Karpas-422 (cell line): ENCODE data around the gene ZNF433. TPM values are rescaled to one million over a fixed set of nuclear protein-coding genes. Genes with fewer than 3 reads are reported as not detected.

Source experiments
- DNase-seq: peaks from one replicate; pipeline ENCODE4 v3.0.0-alpha.2; 2015
- H2AFZ ChIP-seq: fragments of 200-600 bp; sonication (generic); 2 replicates; pipeline ENCODE4 v1.6.1; 2014; ENCODE audit warnings: antibody characterized with exemption, low read length, mixed read lengths
- H3K27ac ChIP-seq: fragments of 200-600 bp; sonication (generic); 2 replicates; pipeline ENCODE4 v1.5.1; 2014; ENCODE audit warnings: mild to moderate bottlenecking, low read length, moderate library complexity
- H3K27me3 ChIP-seq: fragments of 200-600 bp; sonication (generic); 2 replicates; pipeline ENCODE4 v1.6.1; 2014; ENCODE audit warnings: low read length, mixed read lengths
- H3K36me3 ChIP-seq: fragments of 200-600 bp; sonication (generic); 2 replicates; pipeline ENCODE4 v1.6.1; 2014; ENCODE audit warnings: low read length, mixed read lengths; ENCODE audit not compliant: insufficient read depth
- H3K4me1 ChIP-seq: fragments of 200-600 bp; sonication (generic); 2 replicates; pipeline ENCODE4 v1.6.1; 2014; ENCODE audit warnings: mild to moderate bottlenecking, low read length, mixed read lengths
- H3K4me2 ChIP-seq: fragments of 200-600 bp; sonication (generic); 2 replicates; pipeline ENCODE4 v1.6.1; 2014; ENCODE audit warnings: low read length, low read depth, mild to moderate bottlenecking; ENCODE audit not compliant: poor library complexity, severe bottlenecking
- H3K4me3 ChIP-seq: fragments of 200-600 bp; sonication (generic); 2 replicates; pipeline ENCODE4 v1.5.1; 2014; ENCODE audit warnings: mild to moderate bottlenecking, antibody characterized with exemption, low read length, mixed read lengths
- H3K79me2 ChIP-seq: fragments of 200-600 bp; sonication (generic); 2 replicates; pipeline ENCODE4 v1.6.1; 2014; ENCODE audit warnings: mild to moderate bottlenecking, low read length, mixed read lengths
- H3K9ac ChIP-seq: fragments of 200-600 bp; sonication (generic); 2 replicates; pipeline ENCODE4 v1.6.0; 2014; ENCODE audit warnings: low read length
- H3K9me2 ChIP-seq: fragments of 200-600 bp; sonication (generic), shearing (Covaris generic); replicated peaks from 2 replicates; pipeline ENCODE4 v1.6.0; 2014; ENCODE audit warnings: mild to moderate bottlenecking, low read length, moderate library complexity; ENCODE audit not compliant: insufficient read depth
- H3K9me3 ChIP-seq: fragments of 300-700, 200-600 bp; sonication (generic); 2 replicates; pipeline ENCODE4 v1.6.1; 2014; ENCODE audit warnings: low read length, mixed read lengths
- H4K20me1 ChIP-seq: fragments of 200-600 bp; sonication (generic); 2 replicates; pipeline ENCODE4 v1.6.1; 2014; ENCODE audit warnings: mild to moderate bottlenecking, antibody characterized with exemption, low read length, low read depth; ENCODE audit not compliant: insufficient read depth
- total RNA-seq: library from RNA; depleted of rRNA; stranded (reverse); fragments of >200 nt; shearing (Covaris generic); gene quantifications from 2 replicates; pipeline ENCODE4 v1.2.3, GENCODE V29; 2014; ENCODE audit warnings: low replicate concordance

The ZNF433 gene
- total RNA-seq, 1 experiment from 2014 or later, result 6.0 TPM

DNA sequence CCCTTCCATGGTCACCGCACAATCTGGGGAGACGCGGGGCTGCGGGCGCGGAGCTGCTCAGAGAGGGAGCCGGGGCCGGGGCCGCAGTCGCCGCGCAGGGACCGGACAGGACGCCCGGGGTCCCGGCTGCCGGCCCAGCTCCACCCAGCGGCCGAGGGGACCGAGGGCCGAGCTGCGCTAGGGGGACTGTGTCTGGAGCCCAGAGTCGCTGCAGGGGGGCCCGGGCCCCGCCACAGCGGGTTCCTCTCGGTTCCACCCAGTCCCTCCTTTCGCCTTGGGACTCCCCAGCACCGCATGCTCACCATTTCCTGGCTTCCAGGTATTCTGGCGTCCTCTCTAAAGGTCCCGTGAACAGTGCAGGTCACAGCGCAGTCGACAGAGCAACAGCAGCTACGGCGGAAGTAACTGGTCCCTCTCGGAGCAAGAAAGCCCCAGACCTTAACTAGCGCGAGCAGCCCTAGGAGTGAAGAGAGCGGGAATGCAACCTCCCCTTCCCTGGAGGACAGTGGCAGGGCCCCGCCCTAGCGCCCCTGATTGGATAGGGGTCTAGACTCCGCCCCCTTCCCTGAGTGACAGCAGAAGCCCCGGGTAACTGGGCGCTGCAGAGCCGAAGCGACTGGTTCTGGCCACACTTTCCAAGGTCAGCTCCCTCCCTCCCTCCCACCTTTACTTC lies 17.2 kb upstream of the ZNF433 start, which contains the start of gene ZNF878:
ZNF878 (minus strand) TSS at position 465 of the 673 bp plus-strand sequence; CDS start at position 305, 160 bp downstream.
- Histone ChIP-seq H3K9ac (peak within 1 kb of the TSS; percentile 81), H3K4me2 (peak within 1 kb of the TSS; percentile 90), H3K4me1 (peaks cover 11% of the 10 kb centered on the region), H3K27me3 (no peaks in the 10 kb centered on the region), H3K79me2 (no peaks in the 10 kb centered on the region), H3K9me2 (no peaks in the 10 kb centered on the region), H3K4me3 (peak within 1 kb of the TSS; percentile 80), H3K36me3 (peaks cover 3% of the 10 kb centered on the region; the same call in 1 of the 2 replicates), H3K27ac (no peak within 1 kb of the TSS), H2AFZ (peak within 1 kb of the TSS; percentile 91), H4K20me1 (no peaks in the 10 kb centered on the region), H3K9me3 (peaks cover under 1% of the 10 kb centered on the region; the same call in 1 of the 2 replicates)
- DNase-seq, result peak; percentile 95

DNA sequence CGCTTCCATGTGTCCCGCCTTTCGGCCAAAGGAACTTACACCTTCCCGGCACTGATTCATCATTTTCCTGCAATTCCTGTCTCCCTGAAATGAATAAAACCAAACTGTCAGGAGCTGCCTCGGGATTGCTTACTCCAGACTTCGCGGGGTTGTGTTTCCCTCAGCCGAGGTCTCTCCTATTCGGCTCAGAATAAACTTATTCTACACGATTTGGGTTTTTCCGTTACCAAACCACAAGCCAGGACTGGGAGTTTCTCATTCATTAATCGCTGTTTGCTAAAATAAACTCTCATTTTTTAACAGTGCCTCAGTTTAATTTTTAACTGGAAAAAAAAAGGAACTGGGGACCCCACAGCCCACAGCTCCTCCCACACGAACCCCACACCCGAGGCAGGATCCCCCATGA lies 16.6 kb upstream of the ZNF433 start:
- Histone ChIP-seq H3K4me1 (peaks cover 11% of the 10 kb centered on the region), H4K20me1 (no peaks in the 10 kb centered on the region), H3K9ac (peak overlapping the region; percentile 81), H3K27ac (no peak overlapping the region), H3K36me3 (peaks cover 4% of the 10 kb centered on the region), H2AFZ (peak overlapping the region; percentile 91), H3K27me3 (no peaks in the 10 kb centered on the region), H3K9me3 (peaks cover 3% of the 10 kb centered on the region; the same call in 1 of the 2 replicates), H3K9me2 (no peaks in the 10 kb centered on the region), H3K4me3 (peak overlapping the region; percentile 80), H3K79me2 (no peaks in the 10 kb centered on the region), H3K4me2 (peak overlapping the region; percentile 90)
- no peak for DNase-seq

DNA sequence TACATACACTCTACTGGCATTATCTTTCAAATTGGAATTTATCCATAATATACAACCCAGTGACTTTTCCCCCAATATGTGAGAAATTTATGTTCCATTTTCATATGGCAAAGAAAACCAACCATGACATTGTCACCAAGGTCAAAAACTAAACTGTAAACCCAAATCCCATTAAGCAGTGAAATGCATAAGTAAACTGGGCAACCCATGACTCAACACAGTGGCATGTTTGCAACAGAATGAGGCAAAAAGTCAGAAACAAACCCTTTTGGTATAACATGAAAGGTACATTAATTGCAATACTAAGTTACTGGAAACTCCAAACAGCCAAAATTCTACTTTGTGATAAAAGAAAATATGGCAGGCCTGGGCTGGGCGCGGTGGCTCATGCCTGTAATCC lies 12.4 kb upstream of the ZNF433 start:
- H3K4me1 ChIP-seq, result peaks cover 6% of the 10 kb centered on the region
- no peaks in the 10 kb centered on the region for H3K9me2 ChIP-seq
- H3K79me2 ChIP-seq, result no peaks in the 10 kb centered on the region
- no peak overlapping the region for H2AFZ ChIP-seq
- H3K4me3 ChIP-seq, result no peak overlapping the region
- H4K20me1 ChIP-seq, result no peaks in the 10 kb centered on the region
- H3K4me2 ChIP-seq, result no peak overlapping the region
- peaks cover 32% of the 10 kb centered on the region for H3K9me3 ChIP-seq
- peaks cover 28% of the 10 kb centered on the region for H3K36me3 ChIP-seq
- DNase-seq, result no peak
- no peak overlapping the region for H3K27ac ChIP-seq
- no peaks in the 10 kb centered on the region for H3K27me3 ChIP-seq
- H3K9ac ChIP-seq, result no peak overlapping the region

- DNase-seq, result no peak
- Histone ChIP-seq H3K9me3 (peaks cover 34% of the 10 kb centered on the region), H3K27me3 (no peaks in the 10 kb centered on the region), H3K4me1 (no peaks in the 10 kb centered on the region), H3K27ac (no peak overlapping the region), H3K4me2 (no peak overlapping the region), H3K9me2 (no peaks in the 10 kb centered on the region), H3K36me3 (peaks cover 28% of the 10 kb centered on the region), H3K79me2 (no peaks in the 10 kb centered on the region), H2AFZ (no peak overlapping the region), H4K20me1 (no peaks in the 10 kb centered on the region), H3K9ac (no peak overlapping the region), H3K4me3 (no peak overlapping the region)
These were observed 8.4 kb upstream of the ZNF433 start for GRCh38 chr19:12043752-12044422.

DNA sequence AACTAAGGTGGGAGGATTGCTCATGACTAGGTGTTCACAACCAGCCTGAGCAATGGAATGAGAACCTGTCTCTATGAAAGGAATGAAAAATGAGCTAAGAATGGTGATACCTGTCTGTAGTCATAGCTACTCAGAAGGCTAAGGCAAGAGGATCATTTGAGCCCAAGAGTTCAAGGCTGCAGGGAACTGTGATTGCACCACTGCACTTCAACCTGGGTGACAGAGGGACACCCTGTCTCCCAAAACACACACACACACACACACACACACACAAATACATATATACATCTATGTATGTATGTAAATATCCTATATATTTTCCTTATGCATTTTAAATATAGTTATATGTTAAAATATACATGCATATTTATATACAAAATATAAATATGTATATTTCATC lies 7.4 kb upstream of the ZNF433 start:
- Histone ChIP-seq H3K4me2 (no peak overlapping the region), H3K4me3 (no peak overlapping the region), H3K36me3 (peaks cover 27% of the 10 kb centered on the region), H3K27ac (no peak overlapping the region), H3K79me2 (no peaks in the 10 kb centered on the region), H3K27me3 (no peaks in the 10 kb centered on the region), H4K20me1 (no peaks in the 10 kb centered on the region), H3K9me3 (peaks cover 34% of the 10 kb centered on the region), H3K4me1 (no peaks in the 10 kb centered on the region), H3K9me2 (no peaks in the 10 kb centered on the region), H3K9ac (no peak overlapping the region), H2AFZ (no peak overlapping the region)
- no peak for DNase-seq

- Histone ChIP-seq H2AFZ (no peak overlapping the region), H3K4me3 (peak overlapping the region; percentile 86), H4K20me1 (no peaks in the 10 kb centered on the region), H3K4me2 (peak overlapping the region; percentile 75), H3K9ac (peak overlapping the region; percentile 81), H3K9me3 (no peaks in the 10 kb centered on the region), H3K4me1 (peaks cover 28% of the 10 kb centered on the region), H3K36me3 (no peaks in the 10 kb centered on the region), H3K27ac (no peak overlapping the region), H3K79me2 (peaks cover 10% of the 10 kb centered on the region), H3K9me2 (no peaks in the 10 kb centered on the region), H3K27me3 (no peaks in the 10 kb centered on the region)
- no peak for DNase-seq
These were observed 859 bp downstream of the ZNF433 start for GRCh38 chr19:12034620-12035019.

DNA sequence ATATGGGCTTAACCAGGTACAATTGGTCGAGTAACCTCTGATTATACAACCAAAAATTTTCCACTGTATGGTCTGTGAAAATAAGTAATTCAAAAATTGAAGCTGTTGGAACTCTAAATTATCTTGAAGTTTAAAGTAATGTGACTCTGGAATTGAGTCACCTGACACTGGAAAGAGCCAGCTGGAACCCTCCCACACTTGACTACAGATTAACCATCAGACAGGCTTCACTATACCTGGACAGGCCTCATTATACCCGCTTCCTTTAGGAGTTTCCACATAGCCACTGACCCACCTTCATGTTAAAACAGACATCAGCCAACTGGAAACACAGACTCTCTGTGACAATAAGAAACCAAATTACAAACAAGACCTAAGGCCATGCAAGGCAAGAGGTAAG lies 1.3 kb downstream of the ZNF433 start:
- H3K79me2 ChIP-seq, result peaks cover 10% of the 10 kb centered on the region
- H4K20me1 ChIP-seq, result no peaks in the 10 kb centered on the region
- H3K4me2 ChIP-seq, result peak overlapping the region; percentile 75
- no peak overlapping the region for H2AFZ ChIP-seq
- H3K9me3 ChIP-seq, result no peaks in the 10 kb centered on the region
- no peaks in the 10 kb centered on the region for H3K9me2 ChIP-seq
- H3K4me1 ChIP-seq, result peaks cover 28% of the 10 kb centered on the region
- peak overlapping the region; percentile 86; the same call in 1 of the 2 replicates for H3K4me3 ChIP-seq
- DNase-seq, result no peak
- H3K36me3 ChIP-seq, result no peaks in the 10 kb centered on the region
- no peaks in the 10 kb centered on the region for H3K27me3 ChIP-seq
- H3K9ac ChIP-seq, result peak overlapping the region; percentile 81; the same call in 1 of the 2 replicates
- no peak overlapping the region for H3K27ac ChIP-seq

DNA sequence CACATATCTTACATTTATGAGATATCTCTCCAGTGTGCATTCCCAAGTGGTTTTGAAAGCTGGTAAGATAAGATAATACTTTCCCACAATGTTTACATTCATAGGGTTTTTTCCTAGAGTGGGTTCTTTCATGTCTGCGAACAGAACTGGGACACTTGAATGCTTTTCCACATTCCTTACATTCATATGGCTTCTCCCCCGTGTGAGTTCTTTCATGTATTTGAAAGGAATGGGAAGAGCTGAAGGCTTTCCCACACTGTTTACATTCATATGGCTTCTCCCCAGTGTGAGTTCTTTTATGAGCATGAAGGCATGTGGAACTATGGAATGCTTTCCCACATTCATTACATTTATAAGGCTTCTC lies 19.7 kb downstream of the ZNF433 start:
- peak; percentile 48 for DNase-seq
- Histone ChIP-seq H3K27me3 (no peaks in the 10 kb centered on the region), H3K9me2 (no peaks in the 10 kb centered on the region), H3K27ac (no peak overlapping the region), H2AFZ (no peak overlapping the region), H3K36me3 (peaks cover 68% of the 10 kb centered on the region), H3K79me2 (peaks cover 24% of the 10 kb centered on the region; the same call in 1 of the 2 replicates), H3K9ac (no peak overlapping the region), H4K20me1 (no peaks in the 10 kb centered on the region), H3K4me1 (no peaks in the 10 kb centered on the region), H3K4me2 (no peak overlapping the region), H3K4me3 (no peak overlapping the region), H3K9me3 (peaks cover 45% of the 10 kb centered on the region)
